ENCODE data around the gene TRIM75. TPM values are rescaled to one million over a fixed set of nuclear protein-coding genes. Genes with fewer than 3 reads are reported as not detected.

Gene TRIM75

DNA sequence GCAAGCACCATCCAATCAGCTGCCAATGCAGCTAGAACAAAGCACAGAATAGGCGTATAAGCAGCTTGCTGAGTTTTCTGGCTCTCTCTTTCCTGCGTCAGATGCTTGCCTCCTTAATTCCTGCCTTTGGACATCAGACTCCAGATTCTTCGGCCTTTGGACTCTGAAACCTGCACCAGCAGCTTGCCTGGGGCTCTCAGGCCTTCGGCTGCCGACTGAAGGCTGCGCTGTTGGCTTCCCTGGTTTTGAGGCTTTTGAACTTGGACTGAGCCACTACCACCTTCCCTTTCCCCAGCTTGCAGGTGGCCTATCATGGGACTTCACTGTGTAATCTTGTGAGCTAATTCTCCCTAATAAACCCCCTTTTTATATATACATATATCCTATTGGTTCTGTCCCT, 52.9 kb downstream of the TRIM75 start:
- Histone ChIP-seq H3K79me1 (replicated peaks; ENCODE audit: low read length, poor library complexity, severe bottlenecking) (peaks cover 21% of the 10 kb centered on the region), H3K27me3 (ENCODE audit: control insufficient read depth in 1 of 2, insufficient read depth in 1 of 2, low read length in 2 of 2) (no peaks in the 10 kb centered on the region), H3K4me1 (ENCODE audit: control insufficient read depth, insufficient read depth, low read depth, low read length) (no peaks in the 10 kb centered on the region), H2BK12ac (ENCODE audit: low read length in 2 of 2) (no peak overlapping the region), H3K9ac (ENCODE audit: low read length) (no peak overlapping the region), H3K4me3 (ENCODE audit: insufficient read depth in 1 of 2, low read depth in 1 of 2, low read length in 2 of 2) (no peak overlapping the region), H2AFZ (ENCODE audit: low read depth, low read length) (no peak overlapping the region), H2BK5ac (ENCODE audit: low read depth, low read length, poor library complexity, severe bottlenecking) (no peak overlapping the region), H3K27ac (ENCODE audit: low read length, poor library complexity, severe bottlenecking) (no peak overlapping the region), H3K18ac (ENCODE audit: low read depth in 1 of 2, low read length in 2 of 2) (no peak overlapping the region), H3K4me2 (ENCODE audit: low read length, poor library complexity, severe bottlenecking) (no peak overlapping the region), H3K23ac (ENCODE audit: low read length in 2 of 2) (no peak overlapping the region), H4K8ac (ENCODE audit: low read length) (no peak overlapping the region), H4K91ac (ENCODE audit: low read length) (no peak overlapping the region), H2BK15ac (ENCODE audit: low read depth, poor library complexity, severe bottlenecking) (no peak overlapping the region), H2AK5ac (ENCODE audit: low read length, severe bottlenecking) (no peak overlapping the region), H3K4ac (ENCODE audit: low read depth in 1 of 2, low read length in 2 of 2) (no peak overlapping the region), H3K36me3 (ENCODE audit: control insufficient read depth in 1 of 2, insufficient read depth in 2 of 2, low read depth in 1 of 2, low read length in 2 of 2) (peaks cover 3 to 10% of the 10 kb centered on the region in 2 experiments), H2BK120ac (ENCODE audit: low read depth, low read length) (no peak overlapping the region), H3K14ac (ENCODE audit: low read length in 2 of 2) (no peak overlapping the region), H3K9me3 (ENCODE audit: control insufficient read depth, low read length) (no peaks in the 10 kb centered on the region)
- WGBS = 96% methylated on average over 6 of the region's 6 CpGs
- DNase-seq = no peak

Small RNAs within 50 kb of the gene (small RNA-seq; reads per million reads assigned to genes)
- gene AC106872.12 (ENCODE audit: low read depth) = not detected

All from mesenchymal stem cell (in vitro differentiated cells and primary cell).